GM23338 (cell line): Measurements from ENCODE around the gene NSRP1. TPM values are rescaled to one million over a fixed set of nuclear protein-coding genes. Genes with fewer than 3 reads are reported as not detected.

Experiments
- ATAC-seq: fragments of 200-7000 bp; cut with Tn5 transposase; 3 replicates; pipeline ENCODE4 v1.9.1; 2020
- DNase-seq: peaks from one replicate; pipeline ENCODE4 v3.0.0-alpha.2; 2015; ENCODE audit warnings: low spot score
- H2AFZ ChIP-seq: fragments of 200-600 bp; sonication (generic); 2 replicates; pipeline ENCODE4 v1.8.0; 2016; ENCODE audit warnings: antibody characterized with exemption, mild to moderate bottlenecking, moderate library complexity
- H3F3A ChIP-seq: fragments of 200-600 bp; sonication (generic); replicated peaks from 2 replicates; pipeline ENCODE4 v1.8.0; 2017; ENCODE audit warnings: antibody characterized with exemption, mixed run types, low read depth
- H3K27ac ChIP-seq: fragments of 200-600 bp; sonication (generic); 2 replicates; pipeline ENCODE4 v1.6.1; 2016; ENCODE audit warnings: low read depth
- H3K27me3 ChIP-seq: fragments of 200-600 bp; sonication (generic); 2 replicates; pipeline ENCODE4 v1.8.0; 2016; ENCODE audit warnings: mild to moderate bottlenecking, mixed run types, moderate library complexity; ENCODE audit not compliant: insufficient read depth
- H3K36me3 ChIP-seq: fragments of 200-600 bp; sonication (generic); 2 replicates; pipeline ENCODE4 v1.8.0; 2016; ENCODE audit warnings: mild to moderate bottlenecking; ENCODE audit not compliant: insufficient read depth
- H3K4me1 ChIP-seq: fragments of 200-600 bp; sonication (generic); 2 replicates; pipeline ENCODE4 v1.8.0; 2016; ENCODE audit warnings: mild to moderate bottlenecking, moderate library complexity; ENCODE audit not compliant: insufficient read depth
- H3K4me2 ChIP-seq: fragments of 200-600 bp; sonication (generic); 2 replicates; pipeline ENCODE4 v1.7.1; 2017; ENCODE audit warnings: mixed run types
- H3K4me3 ChIP-seq: fragments of 200-600 bp; sonication (generic); 2 replicates; pipeline ENCODE4 v1.6.1; 2016; ENCODE audit warnings: mixed run types
- H3K79me2 ChIP-seq: fragments of 200-600 bp; sonication (generic); replicated peaks from 2 replicates; pipeline ENCODE4 v1.8.0; 2017; ENCODE audit warnings: mild to moderate bottlenecking; ENCODE audit not compliant: insufficient read depth
- H3K9me2 ChIP-seq: fragments of 200-600 bp; sonication (generic); 2 replicates; pipeline ENCODE4 v1.8.0; 2017; ENCODE audit not compliant: insufficient read depth
- H4K20me1 ChIP-seq: fragments of 200-600 bp; sonication (generic); replicated peaks from 2 replicates; pipeline ENCODE4 v1.8.0; 2017; ENCODE audit warnings: mild to moderate bottlenecking; ENCODE audit not compliant: insufficient read depth
- H3K27ac Mint-ChIP-seq: 2 replicates; pipeline ENCODE4 v1.8.0; 2020; ENCODE audit warnings: inconsistent platforms, mild to moderate bottlenecking, moderate library complexity, mixed read lengths
- H3K27me3 Mint-ChIP-seq: 3 replicates; pipeline ENCODE4 v1.8.0; 2022; ENCODE audit warnings: low read depth, mild to moderate bottlenecking, moderate library complexity, mixed read lengths, inconsistent platforms; ENCODE audit not compliant: insufficient read depth, poor library complexity
- H3K36me3 Mint-ChIP-seq: 3 replicates; pipeline ENCODE4 v1.8.0; 2021; ENCODE audit warnings: low read depth, mild to moderate bottlenecking, inconsistent platforms, moderate library complexity, mixed read lengths
- H3K4me1 Mint-ChIP-seq: 3 replicates; pipeline ENCODE4 v1.8.0; 2020; ENCODE audit warnings: mild to moderate bottlenecking, inconsistent platforms, mixed read lengths
- H3K4me3 Mint-ChIP-seq: 3 replicates; pipeline ENCODE4 v1.8.0; 2021; ENCODE audit warnings: moderate library complexity, mild to moderate bottlenecking, inconsistent platforms, mixed read lengths
- H3K9me3 Mint-ChIP-seq: 3 replicates; pipeline ENCODE4 v1.8.0; 2020; ENCODE audit warnings: moderate library complexity, mild to moderate bottlenecking, inconsistent platforms, mixed read lengths
- CREB1 ChIP-seq: fragments of 250-450 bp; sonication (Bioruptor Pico); IDR thresholded peaks from 2 replicates; pipeline ENCODE4 v1.5.0; 2020; ENCODE audit warnings: low read depth, mild to moderate bottlenecking, moderate library complexity
- CTCF ChIP-seq, 2 experiments: fragments of 200-600 bp in 1 of 2; sonication (generic) in 1 of 2; conservative IDR thresholded peaks; 2 replicates each; pipeline versions ENCODE4 v1.5.1 to v1.6.1; 2016 to 2017; ENCODE audit warnings: antibody characterized with exemption in 2 of 2, low read depth in 2 of 2, mild to moderate bottlenecking in 2 of 2, moderate library complexity in 1 of 2
- EZH2 ChIP-seq: fragments of 200-600 bp; sonication (generic); IDR thresholded peaks from one replicate; pipeline ENCODE4 v1.8.0; 2017; ENCODE audit warnings: antibody characterized with exemption, mild to moderate bottlenecking, low read depth; ENCODE audit not compliant: unreplicated experiment
- EZH2phosphoT487 ChIP-seq: fragments of 200-600 bp; sonication (generic); IDR thresholded peaks from one replicate; pipeline ENCODE4 v1.8.1; 2018; ENCODE audit warnings: antibody characterized with exemption; ENCODE audit not compliant: unreplicated experiment
- JUNB ChIP-seq: IDR thresholded peaks from one replicate; pipeline ENCODE4 v1.6.1; 2016; ENCODE audit warnings: antibody characterized with exemption; ENCODE audit not compliant: unreplicated experiment
- NANOG ChIP-seq: IDR thresholded peaks from 2 replicates; pipeline ENCODE4 v1.6.1; 2016; ENCODE audit warnings: antibody characterized with exemption, borderline replicate concordance
- POLR2AphosphoS5 ChIP-seq: IDR thresholded peaks from 2 replicates; pipeline ENCODE4 v1.6.1; 2016; ENCODE audit warnings: antibody characterized with exemption, low read depth
- STAT1 ChIP-seq: IDR thresholded peaks from one replicate; pipeline ENCODE4 v1.6.1; 2016; ENCODE audit warnings: antibody characterized with exemption; ENCODE audit not compliant: unreplicated experiment
- ZNF114 ChIP-seq: fragments of 250-450 bp; sonication (Bioruptor Pico); IDR thresholded peaks from 2 replicates; pipeline ENCODE4 v1.5.0; 2020; ENCODE audit warnings: mild to moderate bottlenecking, moderate library complexity
- ZNF331 ChIP-seq: fragments of 250-450 bp; sonication (Bioruptor Pico); IDR thresholded peaks from 2 replicates; pipeline ENCODE4 v1.5.0; 2020; ENCODE audit warnings: low read depth, mild to moderate bottlenecking, moderate library complexity
- ZNF462 ChIP-seq: fragments of 250-450 bp; sonication (Bioruptor Pico); IDR thresholded peaks from 2 replicates; pipeline ENCODE4 v1.5.0; 2020; ENCODE audit warnings: mild to moderate bottlenecking, moderate library complexity
- polyA plus RNA-seq: library from polyadenylated mRNA; unstranded; fragments of >200 nt; fragmentation: Nextera tagmentation; extraction: Ambion mirVana; gene quantifications from 2 replicates; pipeline ENCODE4 v1.2.1, GENCODE V29; 2016
- total RNA-seq: library from RNA; depleted of rRNA; stranded (reverse); fragments of >200 nt; shearing (Covaris generic); gene quantifications from 2 replicates; pipeline ENCODE4 v1.2.3, GENCODE V29; 2014
- TF ChIP-seq, protein P1 (sequence below): IDR thresholded peaks from one replicate; pipeline ENCODE4 v1.6.1; 2018; ENCODE audit warnings: antibody characterized with exemption; ENCODE audit not compliant: unreplicated experiment
- TF ChIP-seq, protein P2 (sequence below): IDR thresholded peaks from 2 replicates; pipeline ENCODE4 v1.6.1; 2016; ENCODE audit warnings: antibody characterized with exemption

Gene NSRP1
- total and polyA plus RNA-seq, 2 experiments from 2014 or later, result 15.7 to 110 TPM

DNA sequence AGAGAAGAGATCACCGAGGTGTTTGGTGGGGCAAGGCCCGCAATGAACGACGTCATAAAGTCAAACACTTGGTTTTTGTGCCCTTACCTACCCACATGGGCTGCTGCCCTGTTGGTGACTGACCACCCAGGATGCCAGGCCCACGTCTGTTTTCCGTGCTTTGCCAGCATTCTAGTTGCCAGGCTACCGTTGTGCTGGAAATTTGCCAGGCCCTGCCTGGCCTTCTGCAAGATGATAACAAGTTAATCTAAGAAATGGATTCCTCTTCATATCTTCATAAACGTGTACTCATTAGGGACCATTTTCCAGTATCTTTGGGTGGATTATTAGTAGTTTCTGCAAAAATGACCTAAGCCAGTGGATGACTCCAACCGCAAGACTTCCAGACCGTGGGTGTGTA is 83.5 kb downstream of the NSRP1 start:
- no peak overlapping the region for H3K4me3 Mint-ChIP-seq
- H3K27me3 Mint-ChIP-seq, result peaks cover 7% of the 10 kb centered on the region
- H3K9me2 ChIP-seq, result no peaks in the 10 kb centered on the region
- no peak overlapping the region for H3K27ac ChIP-seq
- DNase-seq (no peak), ATAC-seq (no peak)
- TF ChIP-seq, protein P1, sequence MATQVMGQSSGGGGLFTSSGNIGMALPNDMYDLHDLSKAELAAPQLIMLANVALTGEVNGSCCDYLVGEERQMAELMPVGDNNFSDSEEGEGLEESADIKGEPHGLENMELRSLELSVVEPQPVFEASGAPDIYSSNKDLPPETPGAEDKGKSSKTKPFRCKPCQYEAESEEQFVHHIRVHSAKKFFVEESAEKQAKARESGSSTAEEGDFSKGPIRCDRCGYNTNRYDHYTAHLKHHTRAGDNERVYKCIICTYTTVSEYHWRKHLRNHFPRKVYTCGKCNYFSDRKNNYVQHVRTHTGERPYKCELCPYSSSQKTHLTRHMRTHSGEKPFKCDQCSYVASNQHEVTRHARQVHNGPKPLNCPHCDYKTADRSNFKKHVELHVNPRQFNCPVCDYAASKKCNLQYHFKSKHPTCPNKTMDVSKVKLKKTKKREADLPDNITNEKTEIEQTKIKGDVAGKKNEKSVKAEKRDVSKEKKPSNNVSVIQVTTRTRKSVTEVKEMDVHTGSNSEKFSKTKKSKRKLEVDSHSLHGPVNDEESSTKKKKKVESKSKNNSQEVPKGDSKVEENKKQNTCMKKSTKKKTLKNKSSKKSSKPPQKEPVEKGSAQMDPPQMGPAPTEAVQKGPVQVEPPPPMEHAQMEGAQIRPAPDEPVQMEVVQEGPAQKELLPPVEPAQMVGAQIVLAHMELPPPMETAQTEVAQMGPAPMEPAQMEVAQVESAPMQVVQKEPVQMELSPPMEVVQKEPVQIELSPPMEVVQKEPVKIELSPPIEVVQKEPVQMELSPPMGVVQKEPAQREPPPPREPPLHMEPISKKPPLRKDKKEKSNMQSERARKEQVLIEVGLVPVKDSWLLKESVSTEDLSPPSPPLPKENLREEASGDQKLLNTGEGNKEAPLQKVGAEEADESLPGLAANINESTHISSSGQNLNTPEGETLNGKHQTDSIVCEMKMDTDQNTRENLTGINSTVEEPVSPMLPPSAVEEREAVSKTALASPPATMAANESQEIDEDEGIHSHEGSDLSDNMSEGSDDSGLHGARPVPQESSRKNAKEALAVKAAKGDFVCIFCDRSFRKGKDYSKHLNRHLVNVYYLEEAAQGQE, result no peak
- TF ChIP-seq EZH2phosphoT487, result no peak
- TF ChIP-seq, protein P2, sequence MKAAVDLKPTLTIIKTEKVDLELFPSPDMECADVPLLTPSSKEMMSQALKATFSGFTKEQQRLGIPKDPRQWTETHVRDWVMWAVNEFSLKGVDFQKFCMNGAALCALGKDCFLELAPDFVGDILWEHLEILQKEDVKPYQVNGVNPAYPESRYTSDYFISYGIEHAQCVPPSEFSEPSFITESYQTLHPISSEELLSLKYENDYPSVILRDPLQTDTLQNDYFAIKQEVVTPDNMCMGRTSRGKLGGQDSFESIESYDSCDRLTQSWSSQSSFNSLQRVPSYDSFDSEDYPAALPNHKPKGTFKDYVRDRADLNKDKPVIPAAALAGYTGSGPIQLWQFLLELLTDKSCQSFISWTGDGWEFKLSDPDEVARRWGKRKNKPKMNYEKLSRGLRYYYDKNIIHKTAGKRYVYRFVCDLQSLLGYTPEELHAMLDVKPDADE, result no peak
- no peak for TF ChIP-seq NANOG
- TF ChIP-seq ZNF462 (CRISPR knock-in tag), result no peak
- no peak for TF ChIP-seq EZH2
- no peak for TF ChIP-seq CREB1 (CRISPR knock-in tag)
- no peak for TF ChIP-seq JUNB
- TF ChIP-seq STAT1, result no peak
- no peak for TF ChIP-seq ZNF114 (CRISPR knock-in tag)
- TF ChIP-seq CTCF (conservative IDR thresholded peaks at IDR 0.05; ENCODE audit: low read depth in 2 of 2), result no peak
- TF ChIP-seq ZNF331 (CRISPR knock-in tag), result no peak
- no peak for TF ChIP-seq POLR2AphosphoS5
- H2AFZ ChIP-seq, result no peak overlapping the region
- H3K79me2 ChIP-seq, result no peaks in the 10 kb centered on the region
- peaks cover 4% of the 10 kb centered on the region; the same call in 1 of the 3 replicates for H3K4me1 Mint-ChIP-seq
- H3F3A ChIP-seq, result no peaks in the 10 kb centered on the region
- H3K4me3 ChIP-seq, result no peak overlapping the region
- no peak overlapping the region for H3K4me2 ChIP-seq
- H3K4me1 ChIP-seq, result no peaks in the 10 kb centered on the region
- H3K36me3 Mint-ChIP-seq, result no peaks in the 10 kb centered on the region
- H3K27me3 ChIP-seq, result no peaks in the 10 kb centered on the region
- no peak overlapping the region for H3K27ac Mint-ChIP-seq
- H4K20me1 ChIP-seq, result no peaks in the 10 kb centered on the region
- H3K9me3 Mint-ChIP-seq, result no peaks in the 10 kb centered on the region
- H3K36me3 ChIP-seq, result no peaks in the 10 kb centered on the region
